ENCODE data around the gene CENPC. TPM values are rescaled to one million over a fixed set of nuclear protein-coding genes. Genes with fewer than 3 reads are reported as not detected.

Gene CENPC
- total RNA-seq (2021): 17.7 to 20.3 TPM (median 19.1 TPM) in 3 replicates
- percentile 82 among the genes with signal in this experiment for Bru-seq, nascent RNA
- long read RNA-seq, experiment 1, full-length matches to known transcripts: 48 of 85 reads
- long read RNA-seq, experiment 1, partial matches to known transcripts: 10 of 85 reads
- long read RNA-seq, experiment 1, other reads (novel, unspliced or antisense): 27 of 85 reads
- long read RNA-seq, experiment 2, full-length matches to known transcripts: 6 of 14 reads
- long read RNA-seq, experiment 2, partial matches to known transcripts: 6 of 14 reads
- long read RNA-seq, experiment 2, other reads (novel, unspliced or antisense): 2 of 14 reads
- long read RNA-seq, experiment 3, full-length matches to known transcripts: 11 of 18 reads
- long read RNA-seq, experiment 3, partial matches to known transcripts: 6 of 18 reads
- long read RNA-seq, experiment 3, other reads (novel, unspliced or antisense): 1 of 18 reads

DNA sequence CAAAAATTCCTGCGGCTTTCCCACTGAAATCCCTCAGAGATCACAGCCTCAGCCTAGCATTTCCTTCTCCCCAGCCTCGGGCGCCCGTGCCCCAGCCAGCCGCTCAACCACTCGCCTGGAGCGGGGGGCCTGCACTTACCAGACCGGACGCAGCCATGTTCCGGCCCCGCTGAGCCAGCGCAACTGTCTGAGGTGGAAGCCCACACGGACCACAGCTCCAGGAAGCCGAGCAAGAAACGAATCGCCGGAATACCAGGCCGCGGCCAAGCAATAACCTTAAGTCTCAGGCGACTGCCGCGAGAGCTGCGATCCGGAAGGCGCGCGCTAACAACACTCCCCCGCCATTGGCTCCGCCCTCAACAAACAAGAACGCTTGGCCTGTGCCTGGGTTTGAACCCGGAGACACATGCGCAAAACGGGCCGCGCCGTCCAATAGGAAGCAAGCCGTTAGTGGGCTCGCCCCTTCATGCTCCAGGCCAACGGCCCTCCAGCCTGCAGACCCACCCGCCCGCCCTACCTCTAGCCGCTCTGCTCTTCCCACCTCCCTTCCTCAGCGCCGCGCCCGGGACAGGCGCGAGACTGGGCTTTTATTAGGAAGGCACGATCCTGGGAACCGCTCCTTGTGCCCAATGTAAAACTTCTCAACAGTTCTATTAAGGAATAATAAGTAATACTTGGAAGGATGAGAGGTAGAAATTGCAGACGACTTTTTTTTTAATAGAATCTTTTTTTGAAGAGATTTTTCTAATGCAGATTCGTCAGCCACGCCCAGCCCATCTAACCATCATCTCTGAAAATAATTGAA is at the start of gene CENPC:
CENPC (minus strand) TSS at position 305 of the 805 bp plus-strand sequence; CDS start at position 157, 148 bp downstream.
- Mint-ChIP-seq H3K4me3 (peak within 1 kb of the TSS; percentile 95), H3K4me1 (peaks cover 10% of the 10 kb centered on the region), H3K27ac (peak within 1 kb of the TSS; percentile 96), H3K36me3 (peaks cover 10% of the 10 kb centered on the region), H3K9me3 (no peaks in the 10 kb centered on the region), H3K27me3 (ENCODE audit: low read depth) (no peaks in the 10 kb centered on the region)
- ATAC-seq: peak; percentile 99
- ChIA-PET CTCF (interaction anchor here (0.5 to 0.8 kb wide), 2 partner anchors 179 to 281 kb away, joined by 3 to 4 read pairs; no protein-coding TSS in a partner anchor), POLR2A (interaction anchor here (0.5 to 1.5 kb wide), 6 partner anchors 9 to 1643 kb away, joined by 3 to 4 read pairs (median 3); partner anchors contain the start of gene UBA6)
- peak; percentile 97 for DNase-seq (ENCODE audit: low spot score)
- TF ChIP-seq ZNF423 (CRISPR knock-in tag; IDR thresholded peaks at IDR 0.05): no peak
- TF ChIP-seq USF1 (CRISPR knock-in tag; IDR thresholded peaks at IDR 0.05): 0 out of 2 replicates have a peak, but pooled peaks have one; percentile 28
- no peak for TF ChIP-seq TP53 (CRISPR knock-in tag; IDR thresholded peaks at IDR 0.05)
- TF ChIP-seq ZNF671 (CRISPR knock-in tag; IDR thresholded peaks at IDR 0.05): no peak
- TF ChIP-seq, protein P1, sequence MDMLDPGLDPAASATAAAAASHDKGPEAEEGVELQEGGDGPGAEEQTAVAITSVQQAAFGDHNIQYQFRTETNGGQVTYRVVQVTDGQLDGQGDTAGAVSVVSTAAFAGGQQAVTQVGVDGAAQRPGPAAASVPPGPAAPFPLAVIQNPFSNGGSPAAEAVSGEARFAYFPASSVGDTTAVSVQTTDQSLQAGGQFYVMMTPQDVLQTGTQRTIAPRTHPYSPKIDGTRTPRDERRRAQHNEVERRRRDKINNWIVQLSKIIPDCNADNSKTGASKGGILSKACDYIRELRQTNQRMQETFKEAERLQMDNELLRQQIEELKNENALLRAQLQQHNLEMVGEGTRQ (CRISPR knock-in tag; IDR thresholded peaks at IDR 0.05): no peak
- no peak for TF ChIP-seq ZNF416 (CRISPR knock-in tag; IDR thresholded peaks at IDR 0.05)
- TF ChIP-seq JAZF1 (CRISPR knock-in tag; IDR thresholded peaks at IDR 0.05): no peak
- TF ChIP-seq, protein P2, sequence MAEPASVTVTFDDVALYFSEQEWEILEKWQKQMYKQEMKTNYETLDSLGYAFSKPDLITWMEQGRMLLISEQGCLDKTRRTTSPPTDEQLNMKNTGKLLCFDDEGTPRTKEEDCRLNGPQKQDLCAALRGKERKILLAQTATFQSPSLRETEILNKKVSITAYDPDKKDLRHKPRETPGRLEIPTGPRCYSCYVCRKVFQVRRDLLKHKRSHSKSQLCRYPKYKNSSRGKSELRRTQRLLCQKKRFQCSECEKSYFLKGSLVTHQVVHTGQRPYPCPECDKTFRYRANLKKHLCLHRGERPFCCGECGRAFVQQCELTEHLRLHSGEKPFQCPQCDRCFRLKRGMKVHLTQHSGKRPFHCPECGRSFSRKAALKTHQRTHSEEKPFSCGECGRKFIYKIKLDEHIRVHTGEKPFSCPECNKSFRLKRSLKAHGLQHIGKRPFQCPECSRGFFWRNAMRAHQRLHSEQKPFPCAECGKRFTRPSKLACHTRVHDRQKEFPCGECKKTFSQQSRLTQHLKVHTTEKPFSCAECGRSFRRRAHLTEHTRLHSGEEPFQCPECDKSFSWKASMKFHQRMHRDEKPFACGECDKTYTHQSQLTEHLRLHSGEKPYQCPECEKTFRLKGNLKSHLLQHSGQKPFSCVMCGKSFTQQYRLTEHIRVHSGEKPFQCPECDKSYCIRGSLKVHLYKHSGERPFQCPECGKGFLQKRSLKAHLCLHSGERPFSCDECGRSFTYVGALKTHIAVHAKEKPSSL (CRISPR knock-in tag; conservative IDR thresholded peaks at IDR 0.05): no peak
- peak; percentile 69; the same call in 1 of the 2 replicates for TF ChIP-seq KAT7 (CRISPR knock-in tag; IDR thresholded peaks at IDR 0.05; ENCODE audit: borderline replicate concordance)
- TF ChIP-seq ZNF281 (CRISPR knock-in tag; IDR thresholded peaks at IDR 0.05): no peak
- TF ChIP-seq, protein P3, sequence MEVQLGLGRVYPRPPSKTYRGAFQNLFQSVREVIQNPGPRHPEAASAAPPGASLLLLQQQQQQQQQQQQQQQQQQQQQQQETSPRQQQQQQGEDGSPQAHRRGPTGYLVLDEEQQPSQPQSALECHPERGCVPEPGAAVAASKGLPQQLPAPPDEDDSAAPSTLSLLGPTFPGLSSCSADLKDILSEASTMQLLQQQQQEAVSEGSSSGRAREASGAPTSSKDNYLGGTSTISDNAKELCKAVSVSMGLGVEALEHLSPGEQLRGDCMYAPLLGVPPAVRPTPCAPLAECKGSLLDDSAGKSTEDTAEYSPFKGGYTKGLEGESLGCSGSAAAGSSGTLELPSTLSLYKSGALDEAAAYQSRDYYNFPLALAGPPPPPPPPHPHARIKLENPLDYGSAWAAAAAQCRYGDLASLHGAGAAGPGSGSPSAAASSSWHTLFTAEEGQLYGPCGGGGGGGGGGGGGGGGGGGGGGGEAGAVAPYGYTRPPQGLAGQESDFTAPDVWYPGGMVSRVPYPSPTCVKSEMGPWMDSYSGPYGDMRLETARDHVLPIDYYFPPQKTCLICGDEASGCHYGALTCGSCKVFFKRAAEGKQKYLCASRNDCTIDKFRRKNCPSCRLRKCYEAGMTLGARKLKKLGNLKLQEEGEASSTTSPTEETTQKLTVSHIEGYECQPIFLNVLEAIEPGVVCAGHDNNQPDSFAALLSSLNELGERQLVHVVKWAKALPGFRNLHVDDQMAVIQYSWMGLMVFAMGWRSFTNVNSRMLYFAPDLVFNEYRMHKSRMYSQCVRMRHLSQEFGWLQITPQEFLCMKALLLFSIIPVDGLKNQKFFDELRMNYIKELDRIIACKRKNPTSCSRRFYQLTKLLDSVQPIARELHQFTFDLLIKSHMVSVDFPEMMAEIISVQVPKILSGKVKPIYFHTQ (CRISPR knock-in tag; IDR thresholded peaks at IDR 0.05): no peak
- TF ChIP-seq ATF1 (CRISPR knock-in tag; IDR thresholded peaks at IDR 0.05): no peak
- no peak for TF ChIP-seq CBFB (CRISPR knock-in tag; IDR thresholded peaks at IDR 0.05; ENCODE audit: low read depth)
- TF ChIP-seq, protein P4, sequence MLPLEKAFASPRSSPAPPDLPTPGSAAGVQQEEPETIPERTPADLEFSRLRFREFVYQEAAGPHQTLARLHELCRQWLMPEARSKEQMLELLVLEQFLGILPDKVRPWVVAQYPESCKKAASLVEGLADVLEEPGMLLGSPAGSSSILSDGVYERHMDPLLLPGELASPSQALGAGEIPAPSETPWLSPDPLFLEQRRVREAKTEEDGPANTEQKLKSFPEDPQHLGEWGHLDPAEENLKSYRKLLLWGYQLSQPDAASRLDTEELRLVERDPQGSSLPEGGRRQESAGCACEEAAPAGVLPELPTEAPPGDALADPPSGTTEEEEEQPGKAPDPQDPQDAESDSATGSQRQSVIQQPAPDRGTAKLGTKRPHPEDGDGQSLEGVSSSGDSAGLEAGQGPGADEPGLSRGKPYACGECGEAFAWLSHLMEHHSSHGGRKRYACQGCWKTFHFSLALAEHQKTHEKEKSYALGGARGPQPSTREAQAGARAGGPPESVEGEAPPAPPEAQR (CRISPR knock-in tag; IDR thresholded peaks at IDR 0.05): no peak
- TF ChIP-seq E2F1 (CRISPR knock-in tag; IDR thresholded peaks at IDR 0.05): no peak
- 0 out of 2 replicates have a peak, but pooled peaks have one; percentile 48 for TF ChIP-seq HMGXB4 (CRISPR knock-in tag; IDR thresholded peaks at IDR 0.05)

Data from WTC11 (cell line).